Endothelial cell of hepatic sinusoid (primary cell): Measurements from ENCODE around the gene UGT1A10.

Experiments
- in situ Hi-C: cut with HindIII; loops from 2 replicates; pipeline ENCODE4 v1.10.0; 2017; ENCODE audit warnings: low sequenced_read_pairs

Gene UGT1A10

GRCh38 chr2:233768076-233768475 lies 131.8 kb downstream of the UGT1A10 start:
- in situ Hi-C loops: no loop called here

DNA sequence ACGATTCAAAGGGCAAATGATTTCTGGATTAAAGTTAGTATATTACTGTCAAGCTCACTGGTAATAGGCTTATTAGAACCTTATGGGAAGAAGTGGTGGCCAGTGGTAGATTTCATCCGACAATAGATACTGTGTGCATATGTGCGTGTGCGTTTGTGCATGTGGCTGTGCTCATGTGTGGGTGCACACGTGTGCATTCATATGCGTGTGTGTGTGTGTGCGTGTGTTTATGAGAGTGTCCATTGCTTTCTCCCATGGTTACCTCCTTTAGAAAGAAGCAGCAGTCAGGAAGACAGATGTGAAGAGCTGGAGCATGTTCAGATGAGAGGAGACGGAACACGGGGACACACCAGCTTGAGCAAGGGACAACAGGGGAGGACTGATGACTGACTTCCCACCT lies 133.0 kb downstream of the UGT1A10 start:
- in situ Hi-C loops: no loop called here

GRCh38 chr2:233772153-233772552 lies 135.9 kb downstream of the UGT1A10 start:
- in situ Hi-C loops: loop anchor here (5.0 kb wide), 1 partner anchor 70 kb away; no protein-coding TSS in a partner anchor

DNA sequence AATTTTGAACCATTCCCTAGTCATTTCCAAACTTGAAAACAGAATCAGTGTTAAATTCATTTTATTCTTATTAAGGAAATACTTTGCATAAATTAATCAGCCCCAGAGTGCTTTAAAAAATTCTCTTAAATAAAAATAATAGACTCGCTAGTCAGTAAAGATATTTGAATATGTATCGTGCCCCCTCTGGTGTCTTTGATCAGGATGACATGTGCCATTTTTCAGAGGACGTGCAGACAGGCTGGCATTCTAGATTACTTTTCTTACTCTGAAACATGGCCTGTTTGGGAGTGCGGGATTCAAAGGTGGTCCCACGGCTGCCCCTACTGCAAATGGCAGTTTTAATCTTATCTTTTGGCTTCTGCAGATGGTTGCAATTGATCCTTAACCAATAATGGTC lies 136.3 kb downstream of the UGT1A10 start:
- in situ Hi-C loops: loop anchor here (5.0 kb wide), 1 partner anchor 70 kb away; no protein-coding TSS in a partner anchor

DNA sequence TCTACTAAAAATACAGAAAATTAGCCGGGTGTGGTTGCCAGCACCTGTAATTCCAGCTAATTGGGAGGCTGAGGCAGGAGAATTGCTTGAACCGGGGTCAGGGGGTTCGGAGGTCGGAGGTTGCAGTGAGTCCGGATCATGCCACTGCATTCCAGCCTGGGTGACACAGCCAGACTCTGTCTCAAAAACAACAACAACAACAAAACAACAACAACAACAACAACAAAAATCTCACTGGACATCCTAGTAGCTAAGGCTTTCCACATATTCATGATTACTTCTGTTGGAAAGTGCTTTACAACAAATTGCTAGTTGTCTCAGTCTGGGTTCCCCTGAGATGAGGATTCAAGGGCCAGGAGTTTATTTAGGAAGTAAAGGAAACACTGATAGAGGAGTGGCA lies 137.6 kb downstream of the UGT1A10 start:
- in situ Hi-C loops: loop anchor here (5.0 kb wide), 1 partner anchor 68 kb away; no protein-coding TSS in a partner anchor

GRCh38 chr2:233775414-233775813 lies 139.2 kb downstream of the UGT1A10 start:
- in situ Hi-C loops: no loop called here

DNA sequence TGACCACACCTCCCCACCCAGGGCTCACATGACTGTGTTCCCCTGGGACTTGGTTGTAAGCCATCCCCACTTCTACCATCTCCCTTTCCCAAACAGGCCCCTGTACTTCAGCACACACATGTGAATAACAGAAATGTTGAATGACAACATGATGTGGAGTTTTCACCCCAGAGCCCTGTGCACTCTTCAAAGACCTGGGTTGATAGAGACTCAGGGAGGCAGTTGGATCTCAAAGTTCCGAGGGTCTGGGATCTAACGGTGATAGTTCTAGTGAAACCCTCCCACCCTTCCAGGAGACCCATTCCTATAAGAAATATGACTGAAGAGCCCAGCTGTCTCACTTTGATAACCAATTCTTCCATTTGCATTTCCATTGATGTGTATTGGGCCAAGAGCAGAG lies 141.8 kb downstream of the UGT1A10 start, which contains the start of gene MROH2A:
TSS of gene MROH2A (plus strand) at position 301 of the 400 bp plus-strand sequence. CDS start 1,029 bp downstream, outside the sequence.
- in situ Hi-C loops: no loop called here

DNA sequence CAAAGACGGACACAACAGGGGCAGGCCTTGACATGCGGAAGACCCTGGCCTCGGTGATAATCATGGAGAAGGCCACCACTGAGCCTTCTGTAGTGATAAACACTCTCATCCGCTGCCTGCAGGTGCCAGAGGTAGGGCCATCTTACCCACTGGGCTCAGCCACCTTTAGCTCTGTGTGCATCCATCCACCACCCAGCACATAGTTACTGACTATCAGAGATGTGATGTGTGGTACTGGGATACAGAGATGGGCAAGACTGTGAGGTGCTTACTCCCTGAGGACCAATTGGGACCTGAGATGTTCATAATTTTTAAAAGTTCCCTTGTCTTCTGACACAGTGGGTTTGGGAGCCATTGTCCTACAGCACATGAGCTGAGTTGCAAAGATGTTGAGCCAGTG lies 143.5 kb downstream of the UGT1A10 start:
- in situ Hi-C loops: no loop called here

DNA sequence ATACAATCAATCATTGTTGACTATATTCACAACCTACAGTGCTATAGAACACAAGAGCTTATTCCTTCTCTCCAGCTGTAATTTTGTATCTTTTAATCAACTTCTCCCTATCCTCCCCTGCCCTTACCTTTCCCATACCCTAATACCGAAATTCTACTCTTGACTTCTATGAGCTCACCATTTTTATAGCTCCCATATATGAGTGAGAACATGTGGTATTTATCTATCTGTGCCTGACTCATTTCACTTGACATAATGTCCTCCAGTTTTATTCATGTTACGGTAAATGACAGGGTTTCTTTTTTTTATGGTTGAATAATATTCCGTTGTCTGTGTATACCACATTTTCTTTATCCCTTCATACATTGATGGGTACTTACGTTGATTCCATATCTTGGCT lies 144.5 kb downstream of the UGT1A10 start:
- in situ Hi-C loops: no loop called here

- in situ Hi-C loops: no loop called here
These were observed 153.3 kb downstream of the UGT1A10 start for GRCh38 chr2:233789554-233789953.

DNA sequence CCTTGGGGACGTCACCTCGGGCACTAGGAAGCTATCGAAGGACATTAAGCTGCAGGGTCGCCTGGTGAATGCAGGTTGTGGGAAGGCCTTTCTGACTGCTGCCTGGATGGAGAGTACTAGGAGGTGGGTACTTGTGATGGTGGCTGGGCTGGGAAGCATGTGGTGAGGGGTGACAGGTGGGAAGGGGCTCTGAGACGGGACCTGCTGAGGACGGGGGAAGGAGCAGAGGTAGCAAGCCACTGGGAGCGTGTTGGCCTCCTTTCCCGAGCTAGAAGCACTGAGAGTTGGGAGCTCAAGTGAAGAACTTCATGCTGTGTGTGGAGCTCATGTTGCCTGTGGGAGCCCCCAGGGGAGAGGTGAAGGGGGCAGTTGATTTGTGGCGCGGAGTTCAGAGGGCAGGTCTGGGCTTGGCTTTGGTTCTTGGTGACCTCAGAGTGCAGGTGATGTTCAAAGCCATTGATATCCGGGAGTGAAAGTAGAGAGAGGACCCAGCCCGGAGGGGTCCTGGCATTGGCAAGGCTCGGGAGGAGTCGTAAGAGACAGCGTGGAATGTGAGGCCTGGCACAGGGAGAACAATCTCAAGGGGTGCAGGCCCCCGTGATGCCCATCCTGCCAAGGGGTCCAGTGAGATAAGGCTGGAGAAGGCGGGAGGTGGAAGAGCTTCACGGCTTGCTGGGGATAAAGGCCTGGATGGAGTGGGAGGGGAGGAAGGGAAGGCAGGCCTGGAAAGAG lies 155.1 kb downstream of the UGT1A10 start:
- in situ Hi-C loops: no loop called here

DNA sequence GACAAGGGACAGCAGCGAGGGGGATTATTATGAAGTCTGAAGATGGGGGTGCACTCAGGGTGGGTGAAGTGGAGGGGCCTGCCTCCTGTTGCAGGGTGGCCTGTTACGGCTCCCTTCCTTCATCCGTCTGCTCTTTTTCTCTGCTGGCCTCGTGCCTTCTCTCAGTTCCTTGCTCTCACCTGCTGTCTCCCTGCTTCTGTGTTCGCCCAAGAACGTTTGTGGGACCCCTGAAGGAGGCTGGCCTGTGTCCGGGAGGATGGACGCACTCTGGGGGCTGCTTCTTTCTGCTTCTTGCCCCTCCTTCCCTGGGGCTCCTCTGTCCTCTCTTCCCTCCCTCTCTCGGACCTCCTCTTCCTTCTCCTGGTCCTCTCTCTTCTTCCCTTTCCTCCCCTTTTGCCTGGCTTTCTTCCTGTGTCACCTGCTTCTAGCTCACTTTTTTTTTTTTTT lies 155.7 kb downstream of the UGT1A10 start:
- in situ Hi-C loops: no loop called here

DNA sequence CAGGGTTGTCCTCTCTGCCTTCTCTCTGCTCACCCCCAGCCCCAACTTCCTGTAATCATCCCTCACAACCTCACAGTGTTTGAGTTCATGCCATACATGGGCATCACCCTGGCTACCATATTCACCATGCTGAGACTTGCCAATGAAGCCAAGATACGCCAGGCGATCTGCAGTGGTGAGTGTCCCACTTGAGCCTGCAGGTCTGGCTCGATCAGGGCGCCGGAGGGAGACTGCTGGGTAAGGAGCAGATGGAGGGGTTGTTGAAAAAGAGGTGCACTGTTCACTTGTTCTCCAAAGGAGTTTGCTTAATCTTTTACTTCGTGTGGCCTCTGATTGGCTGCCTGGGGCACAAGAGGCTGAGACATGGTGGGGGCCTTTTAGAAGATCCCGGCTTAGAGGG lies 156.5 kb downstream of the UGT1A10 start:
- in situ Hi-C loops: no loop called here

- in situ Hi-C loops: no loop called here
These were observed 157.3 kb downstream of the UGT1A10 start for GRCh38 chr2:233793465-233794127.

GRCh38 chr2:233794128-233794658 lies 157.9 kb downstream of the UGT1A10 start:
- in situ Hi-C loops: no loop called here

DNA sequence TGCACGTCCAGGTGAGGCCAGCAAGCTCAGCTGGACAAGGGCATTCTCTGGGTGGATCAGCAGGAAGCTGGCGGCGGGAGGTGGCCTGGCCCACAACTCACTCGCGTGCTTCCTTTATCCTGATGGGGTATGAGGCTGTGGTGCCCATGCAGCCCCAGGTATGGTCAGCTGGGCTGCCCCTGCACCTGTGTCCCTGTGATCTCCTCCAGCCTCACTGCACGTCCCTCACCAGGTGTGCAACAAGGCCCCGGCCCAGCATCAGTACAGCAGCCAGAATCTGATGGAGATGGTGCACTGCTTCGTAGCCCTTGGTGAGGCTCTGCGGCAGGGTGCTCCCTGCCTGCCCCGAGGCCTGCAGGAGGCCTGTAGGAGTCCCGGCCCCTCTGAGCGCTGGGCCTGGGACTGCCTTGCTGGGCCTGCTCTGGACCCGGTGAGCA lies 159.5 kb downstream of the UGT1A10 start:
- in situ Hi-C loops: no loop called here

DNA sequence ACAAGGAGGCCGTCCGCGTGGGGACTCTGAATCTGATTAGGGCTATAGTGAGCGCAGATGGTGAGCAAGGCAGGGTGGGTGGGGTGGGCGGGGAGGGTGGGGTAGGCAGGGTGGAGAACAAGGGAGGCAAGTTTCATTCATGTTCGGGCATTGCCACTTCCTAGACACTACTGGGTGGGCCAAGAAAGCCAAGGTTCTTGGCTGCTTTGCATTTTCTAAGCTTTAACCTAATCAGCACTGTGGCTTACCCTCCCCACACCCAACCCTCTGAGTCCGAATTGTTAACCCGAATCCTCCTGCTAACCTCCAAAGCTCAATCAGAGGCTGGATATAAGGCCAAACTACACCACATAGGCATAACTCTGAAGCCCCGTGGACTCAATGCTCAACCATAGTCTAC lies 160.0 kb downstream of the UGT1A10 start:
- in situ Hi-C loops: no loop called here

- in situ Hi-C loops: no loop called here
These were observed 162.3 kb downstream of the UGT1A10 start for GRCh38 chr2:233798335-233799086.

GRCh38 chr2:233799087-233799665 lies 162.9 kb downstream of the UGT1A10 start:
- in situ Hi-C loops: no loop called here

GRCh38 chr2:233799716-233800115 lies 163.5 kb downstream of the UGT1A10 start:
- in situ Hi-C loops: no loop called here

DNA sequence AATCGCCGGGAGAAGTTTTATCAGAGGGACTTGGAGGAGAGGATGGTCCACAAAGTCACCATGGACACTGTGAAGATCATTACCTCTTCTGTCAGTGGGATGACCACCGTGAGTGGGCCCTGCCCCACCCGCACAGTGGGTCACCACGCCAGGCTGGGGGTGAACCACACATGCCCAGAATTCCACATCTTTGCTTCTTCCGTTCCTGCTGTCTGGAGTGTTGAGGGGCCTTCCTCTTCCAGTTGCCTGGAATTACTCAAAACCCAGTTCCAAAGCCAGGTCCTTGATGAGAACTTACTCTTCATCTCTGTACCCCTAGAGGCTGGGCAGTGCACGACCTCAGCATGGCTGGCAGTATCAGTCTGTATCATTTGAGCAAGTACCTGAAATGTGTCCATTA lies 164.0 kb downstream of the UGT1A10 start:
- in situ Hi-C loops: no loop called here
